Thoracic aorta (tissue), 2 donors: ENCODE data around the gene ZCCHC7. TPM values are rescaled to one million over a fixed set of nuclear protein-coding genes. Genes with fewer than 3 reads are reported as not detected.

Source experiments
- ATAC-seq: fragments of 150-250 bp; one replicate; pipeline ENCODE4 v1.8.0; 2017; ENCODE audit warnings: low read depth; ENCODE audit not compliant: insufficient number of reproducible peaks, low FRiP score
- DNase-seq: peaks from one replicate; pipeline ENCODE4 v3.0.0-alpha.2; 2020; ENCODE audit warnings: low spot score
- H3K27ac ChIP-seq, 2 donors: fragments of 200-600 bp; sonication (generic); 1 replicate in 1 of 2; 2 replicates in 1 of 2; pipeline ENCODE4 v1.5.1; 2016; ENCODE audit warnings: mild to moderate bottlenecking in 2 of 2, moderate library complexity in 2 of 2
- H3K27me3 ChIP-seq: fragments of 200-600 bp; sonication (generic); replicated peaks from 2 replicates; pipeline ENCODE4 v1.6.0; 2016; ENCODE audit warnings: mild to moderate bottlenecking; ENCODE audit not compliant: insufficient read depth
- H3K36me3 ChIP-seq: fragments of 200-600 bp; sonication (generic); one replicate; pipeline ENCODE4 v1.5.1; 2016
- H3K4me1 ChIP-seq, 2 donors: fragments of 200-600 bp; sonication (generic); 1 replicate in 1 of 2; 2 replicates in 1 of 2; pipeline versions ENCODE4 v1.5.1 to v1.6.0; 2016; ENCODE audit warnings: low read depth in 2 of 2, mild to moderate bottlenecking in 1 of 2; ENCODE audit not compliant: control insufficient read depth in 1 of 2
- H3K4me3 ChIP-seq: fragments of 200-600 bp; sonication (generic); 2 replicates; pipeline ENCODE4 v1.5.1; 2016; ENCODE audit warnings: mild to moderate bottlenecking
- H3K9me3 ChIP-seq: fragments of 200-600 bp; sonication (generic); 2 replicates; pipeline ENCODE4 v1.5.1; 2016
- total RNA-seq, 2 donors: library from RNA; depleted of rRNA; stranded (reverse); fragments of >200 nt; gene quantifications; one replicate each; pipeline versions ENCODE4 v1.1.0 to v1.2.3, GENCODE V29; 2016
- TF ChIP-seq, protein P1 (sequence below): fragments of 200-600 bp; sonication (generic); IDR thresholded peaks from one replicate; pipeline ENCODE4 v1.5.1; 2019; ENCODE audit warnings: antibody characterized with exemption

ZCCHC7 gene
- total RNA-seq, 2 donors from 2014 or later = 13.8 to 19.5 TPM

- Histone ChIP-seq H3K27me3 (no peaks in the 10 kb centered on the region), H3K36me3 (peaks cover under 1% of the 10 kb centered on the region), H3K9me3 (no peaks in the 10 kb centered on the region), H3K27ac (no peak overlapping the region), H3K4me1 (no peaks in the 10 kb centered on the region), H3K4me3 (no peak overlapping the region)
- ATAC-seq (no peak), DNase-seq (no peak)
- TF ChIP-seq, protein P1, sequence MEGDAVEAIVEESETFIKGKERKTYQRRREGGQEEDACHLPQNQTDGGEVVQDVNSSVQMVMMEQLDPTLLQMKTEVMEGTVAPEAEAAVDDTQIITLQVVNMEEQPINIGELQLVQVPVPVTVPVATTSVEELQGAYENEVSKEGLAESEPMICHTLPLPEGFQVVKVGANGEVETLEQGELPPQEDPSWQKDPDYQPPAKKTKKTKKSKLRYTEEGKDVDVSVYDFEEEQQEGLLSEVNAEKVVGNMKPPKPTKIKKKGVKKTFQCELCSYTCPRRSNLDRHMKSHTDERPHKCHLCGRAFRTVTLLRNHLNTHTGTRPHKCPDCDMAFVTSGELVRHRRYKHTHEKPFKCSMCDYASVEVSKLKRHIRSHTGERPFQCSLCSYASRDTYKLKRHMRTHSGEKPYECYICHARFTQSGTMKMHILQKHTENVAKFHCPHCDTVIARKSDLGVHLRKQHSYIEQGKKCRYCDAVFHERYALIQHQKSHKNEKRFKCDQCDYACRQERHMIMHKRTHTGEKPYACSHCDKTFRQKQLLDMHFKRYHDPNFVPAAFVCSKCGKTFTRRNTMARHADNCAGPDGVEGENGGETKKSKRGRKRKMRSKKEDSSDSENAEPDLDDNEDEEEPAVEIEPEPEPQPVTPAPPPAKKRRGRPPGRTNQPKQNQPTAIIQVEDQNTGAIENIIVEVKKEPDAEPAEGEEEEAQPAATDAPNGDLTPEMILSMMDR = no peak
These were observed 191.7 kb downstream of the ZCCHC7 start for GRCh38 chr9:37311938-37312708.

- H3K36me3 ChIP-seq = no peaks in the 10 kb centered on the region
- ATAC-seq = no peak
- no peak for DNase-seq
- H3K27me3 ChIP-seq = no peaks in the 10 kb centered on the region
- H3K27ac ChIP-seq = no peak overlapping the region
- TF ChIP-seq, protein P1 = no peak
- H3K9me3 ChIP-seq = no peaks in the 10 kb centered on the region
- H3K4me1 ChIP-seq = no peaks in the 10 kb centered on the region
- no peak overlapping the region for H3K4me3 ChIP-seq
These were observed 203.9 kb downstream of the ZCCHC7 start for GRCh38 chr9:37324261-37324683.

GRCh38 chr9:37324691-37325490 is 204.5 kb downstream of the ZCCHC7 start:
- no peaks in the 10 kb centered on the region for H3K4me1 ChIP-seq
- H3K27me3 ChIP-seq = no peaks in the 10 kb centered on the region
- TF ChIP-seq, protein P1 = no peak
- no peak for DNase-seq
- no peaks in the 10 kb centered on the region for H3K9me3 ChIP-seq
- no peak overlapping the region for H3K4me3 ChIP-seq
- no peaks in the 10 kb centered on the region for H3K36me3 ChIP-seq
- H3K27ac ChIP-seq = no peak overlapping the region
- no peak for ATAC-seq

DNA sequence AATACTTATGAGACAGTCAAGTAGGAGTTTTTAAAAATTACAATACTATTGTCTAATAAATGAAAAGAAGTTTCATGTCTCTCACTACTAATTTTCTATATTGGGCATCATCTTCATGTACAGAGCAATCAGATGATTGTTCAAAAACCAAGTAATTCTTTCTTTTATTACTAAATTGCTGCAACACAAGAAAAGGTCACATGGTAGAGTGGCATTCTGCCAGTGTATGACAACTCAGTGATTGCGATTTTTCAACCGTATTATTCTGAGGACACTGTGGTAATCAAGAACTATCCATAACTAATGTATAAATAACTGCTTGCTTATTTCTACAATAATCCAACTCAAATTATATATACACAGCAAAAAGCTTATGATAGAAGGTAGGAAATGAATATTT is 205.4 kb downstream of the ZCCHC7 start:
- Histone ChIP-seq H3K9me3 (no peaks in the 10 kb centered on the region), H3K4me3 (no peak overlapping the region), H3K36me3 (no peaks in the 10 kb centered on the region), H3K27ac (no peak overlapping the region), H3K4me1 (no peaks in the 10 kb centered on the region), H3K27me3 (no peaks in the 10 kb centered on the region)
- ATAC-seq = no peak
- TF ChIP-seq, protein P1 = no peak
- DNase-seq = no peak

GRCh38 chr9:37327553-37327952 is 207.2 kb downstream of the ZCCHC7 start:
- Histone ChIP-seq H3K4me1 (no peaks in the 10 kb centered on the region), H3K9me3 (no peaks in the 10 kb centered on the region), H3K4me3 (no peak overlapping the region), H3K27ac (no peak overlapping the region), H3K27me3 (no peaks in the 10 kb centered on the region), H3K36me3 (no peaks in the 10 kb centered on the region)
- ATAC-seq (no peak), DNase-seq (no peak)
- TF ChIP-seq, protein P1 = no peak
